Measurements from ENCODE around the gene PUS10. TPM values are rescaled to one million over a fixed set of nuclear protein-coding genes. Genes with fewer than 3 reads are reported as not detected.
A peak's percentile ranks its signal among the peaks of the same experiment; 100 is the strongest.

The PUS10 gene
- total RNA-seq, result 5.5 TPM
- long read RNA-seq, partial matches to known transcripts, result 0 of 5 reads
- long read RNA-seq, other reads (novel, unspliced or antisense), result 4 of 5 reads

- Histone ChIP-seq H3K27ac (replicated peaks) (peak within 1 kb of the TSS; percentile 93), H3K4me3 (peak within 1 kb of the TSS; percentile 97), H3K27me3 (ENCODE audit: low read depth) (no peaks in the 10 kb centered on the region), H3K4me1 (peaks cover 65% of the 10 kb centered on the region), H3K36me3 (peaks cover 17% of the 10 kb centered on the region), H3K9me3 (replicated peaks) (no peaks in the 10 kb centered on the region)
- peak; percentile 69 for DNase-seq
- intact Hi-C loops (cut with micrococcal nuclease), result no loop called here
- TF ChIP-seq CTCF (IDR thresholded peaks at IDR 0.05; ENCODE audit: borderline replicate concordance), result no peak
Measured at GRCh38 chr2:61017556-61018317, at the start of gene PUS10, which contains the start of gene PEX13. Gene PUS10, minus strand, starts transcription at chr2:61018255. Its CDS starts 6,365 bp downstream, at chr2:61011890. Gene PEX13, plus strand, starts transcription at chr2:61017720. Its CDS starts 40 bp downstream, at chr2:61017760.

- H3K36me3 ChIP-seq, result peaks cover 8% of the 10 kb centered on the region
- peak; percentile 14 for TF ChIP-seq CTCF (IDR thresholded peaks at IDR 0.05; ENCODE audit: borderline replicate concordance)
- peak within 1 kb of the TSS; percentile 98 for H3K4me3 ChIP-seq
- peak within 1 kb of the TSS; percentile 93 for H3K27ac ChIP-seq (replicated peaks)
- DNase-seq, result peak; percentile 87
- H3K4me1 ChIP-seq, result peaks cover 21% of the 10 kb centered on the region
- no peaks in the 10 kb centered on the region for H3K27me3 ChIP-seq (ENCODE audit: low read depth)
- intact Hi-C loops (cut with micrococcal nuclease), result no loop called here
- H3K9me3 ChIP-seq (replicated peaks), result no peaks in the 10 kb centered on the region
Measured at GRCh38 chr2:61065714-61066709, 48.0 kb upstream of the PUS10 start, which contains the start of gene SANBR. Gene SANBR, plus strand, starts transcription at chr2:61065871. Its CDS starts 4,480 bp downstream, at chr2:61070351.

- no peak for TF ChIP-seq CTCF (IDR thresholded peaks at IDR 0.05; ENCODE audit: borderline replicate concordance)
- Histone ChIP-seq H3K36me3 (peaks cover 5% of the 10 kb centered on the region), H3K27me3 (ENCODE audit: low read depth) (no peaks in the 10 kb centered on the region), H3K27ac (replicated peaks) (no peak overlapping the region), H3K9me3 (replicated peaks) (no peaks in the 10 kb centered on the region), H3K4me1 (peaks cover 11% of the 10 kb centered on the region), H3K4me3 (no peak overlapping the region)
- no peak for DNase-seq
- intact Hi-C loops (cut with micrococcal nuclease), result no loop called here
Measured at GRCh38 chr2:61059382-61059781, 41.3 kb upstream of the PUS10 start.

GRCh38 chr2:61057562-61057961 is 39.5 kb upstream of the PUS10 start:
- Histone ChIP-seq H3K4me1 (peaks cover 11% of the 10 kb centered on the region), H3K27me3 (ENCODE audit: low read depth) (no peaks in the 10 kb centered on the region), H3K27ac (replicated peaks) (no peak overlapping the region), H3K4me3 (no peak overlapping the region), H3K9me3 (replicated peaks) (no peaks in the 10 kb centered on the region), H3K36me3 (peaks cover 14% of the 10 kb centered on the region)
- intact Hi-C loops (cut with micrococcal nuclease), result no loop called here
- no peak for TF ChIP-seq CTCF (IDR thresholded peaks at IDR 0.05; ENCODE audit: borderline replicate concordance)
- no peak for DNase-seq

- intact Hi-C loops (cut with micrococcal nuclease), result no loop called here
- TF ChIP-seq CTCF (IDR thresholded peaks at IDR 0.05; ENCODE audit: borderline replicate concordance), result no peak
- Histone ChIP-seq H3K9me3 (replicated peaks) (no peaks in the 10 kb centered on the region), H3K36me3 (peaks cover 28% of the 10 kb centered on the region), H3K4me3 (no peak overlapping the region), H3K27me3 (ENCODE audit: low read depth) (no peaks in the 10 kb centered on the region), H3K4me1 (peaks cover 11% of the 10 kb centered on the region), H3K27ac (replicated peaks) (no peak overlapping the region)
- no peak for DNase-seq
Measured at GRCh38 chr2:61055557-61055956, 37.5 kb upstream of the PUS10 start.
